Activated CD8-positive, alpha-beta memory T cell treated with anti-CD3 and anti-CD28 coated beads, Interleukin-2, amount 50 U/mL, for 1 hour (primary cell): ENCODE results near the gene SRSF9.
"Not testable (repeated sequence)": the region's sequence is repeated elsewhere in the genome, so short reads cannot be mapped to it uniquely, and the experiment has no call there.

ENCODE experiments used
- DNase-seq: peaks from one replicate; pipeline ENCODE4 v3.0.0-alpha.2; 2020; ENCODE audit errors: extremely low read depth

Gene SRSF9

DNA sequence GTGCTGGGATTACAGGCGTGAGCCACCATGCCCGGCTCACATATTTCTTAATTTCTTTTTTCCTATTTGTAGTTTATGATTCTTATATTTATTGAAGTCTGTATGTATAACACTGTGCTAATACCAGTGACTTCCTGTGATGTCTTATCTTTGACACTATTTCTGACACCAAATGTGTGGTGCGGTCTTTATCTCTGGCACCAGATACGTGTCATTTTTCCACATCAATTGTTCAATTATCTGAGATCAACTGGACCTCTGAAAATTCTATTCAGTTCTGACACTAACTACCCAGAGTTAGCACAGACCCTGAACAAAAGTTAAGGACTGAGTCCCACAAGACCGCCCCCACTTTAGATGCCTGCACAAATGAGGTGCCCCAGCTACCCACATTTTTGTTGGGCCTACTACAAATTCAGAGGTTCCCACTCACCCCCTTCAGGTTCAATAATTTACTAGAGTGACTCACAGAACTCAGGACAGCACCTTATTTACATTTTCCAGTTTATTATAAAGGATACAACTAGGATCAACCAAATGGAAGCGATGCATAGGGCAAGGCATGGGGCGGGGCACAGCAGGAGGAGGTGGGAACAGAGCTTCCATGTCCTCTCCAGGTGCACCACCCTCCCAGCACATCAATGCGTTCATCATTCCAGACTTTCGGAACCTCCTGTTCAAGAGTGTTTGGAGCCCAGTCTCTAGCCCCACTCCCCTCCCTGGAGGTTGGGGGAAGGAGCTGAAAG lies 11.6 kb upstream of the SRSF9 start:
- DNase-seq, result no peak

- DNase-seq, result no peak
Observed at GRCh38 chr12:120480211-120480610, 10.7 kb upstream of the SRSF9 start.

GRCh38 chr12:120479458-120479857 lies 9.9 kb upstream of the SRSF9 start:
- no peak for DNase-seq

DNA sequence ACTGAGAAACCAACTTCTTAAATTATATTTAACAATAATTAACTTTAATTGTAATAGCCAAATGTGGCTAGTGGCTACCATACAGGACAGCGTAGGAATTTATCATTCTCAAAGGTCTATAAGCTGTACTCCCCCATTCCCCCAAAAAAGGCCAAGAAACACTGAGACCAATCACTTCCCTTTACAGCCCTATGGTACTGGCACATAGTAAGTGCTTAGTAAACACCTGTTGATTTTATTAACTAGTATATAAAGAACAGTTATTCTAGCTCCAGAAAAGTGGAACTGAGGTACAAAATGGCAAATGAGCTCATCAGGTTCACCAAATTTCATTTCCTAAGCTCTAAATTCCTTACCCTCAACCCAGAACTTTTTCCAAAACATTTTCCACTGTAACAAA lies 6.1 kb upstream of the SRSF9 start:
- DNase-seq, result no peak

DNA sequence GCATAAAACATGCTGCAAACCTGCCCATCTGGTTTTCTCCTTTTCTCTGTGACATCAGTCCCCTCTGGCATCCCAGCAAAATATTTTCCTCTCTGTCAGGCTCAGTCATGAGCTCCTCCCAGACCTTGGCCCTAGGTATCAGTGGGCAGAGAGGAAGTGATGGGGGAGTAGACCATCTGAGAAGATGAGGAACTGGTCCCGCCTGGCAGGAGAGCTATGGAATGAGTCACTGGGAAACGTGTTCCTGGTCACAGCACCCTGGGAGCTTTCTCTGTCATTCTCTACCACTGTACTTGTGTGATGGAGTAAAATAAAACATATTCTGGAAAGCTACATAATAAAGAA lies 5.0 kb upstream of the SRSF9 start:
- DNase-seq, result no peak

GRCh38 chr12:120473807-120474615 lies 4.5 kb upstream of the SRSF9 start:
- DNase-seq, result no peak

- DNase-seq, result no peak
Observed at GRCh38 chr12:120472521-120472920, 3.0 kb upstream of the SRSF9 start.

GRCh38 chr12:120470150-120470784 lies 719 bp upstream of the SRSF9 start:
- no peak for DNase-seq

- no peak for DNase-seq
Observed at GRCh38 chr12:120468821-120469449, 613 bp downstream of the SRSF9 start.

GRCh38 chr12:120468325-120468820 lies 1.2 kb downstream of the SRSF9 start:
- no peak for DNase-seq

- DNase-seq, result no peak
Observed at GRCh38 chr12:120467439-120467838, 2.1 kb downstream of the SRSF9 start.

DNA sequence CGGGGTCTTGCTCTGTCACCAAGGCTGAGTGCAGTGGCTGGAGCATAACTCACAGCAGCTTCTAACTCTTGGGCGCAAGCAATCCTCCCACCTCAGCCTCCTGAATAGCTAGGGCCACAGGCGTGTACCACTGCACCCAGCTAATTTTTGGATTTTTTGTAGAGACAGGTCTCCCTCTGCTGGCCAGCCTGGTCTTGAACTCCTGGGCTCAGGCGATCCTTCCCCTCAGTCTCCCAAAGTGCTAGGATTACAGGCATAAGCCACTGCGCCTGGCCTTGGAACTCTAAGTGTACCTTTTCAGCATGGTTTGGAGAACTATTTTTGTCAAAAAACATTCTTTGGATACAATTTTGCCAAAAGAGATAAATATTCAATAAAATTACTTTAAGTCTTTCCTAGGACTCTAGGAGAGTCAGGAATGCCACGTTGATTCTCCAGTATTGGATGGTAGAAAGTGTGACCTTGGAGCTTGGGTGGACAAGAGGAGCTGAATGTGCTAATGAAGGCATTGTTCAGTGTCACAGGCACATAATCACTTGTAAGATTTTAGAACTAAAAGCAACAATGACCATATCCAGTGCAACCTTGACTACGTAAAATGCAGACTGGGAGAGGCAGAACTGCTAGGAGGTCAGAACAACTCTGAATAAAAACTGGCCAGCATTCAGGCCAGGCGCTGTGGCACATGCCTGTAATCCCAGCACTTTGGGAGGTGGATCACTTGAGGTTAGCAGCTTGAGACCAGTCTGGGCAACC lies 2.8 kb downstream of the SRSF9 start:
- no peak for DNase-seq

GRCh38 chr12:120465756-120466155 lies 3.8 kb downstream of the SRSF9 start:
- no peak for DNase-seq

DNA sequence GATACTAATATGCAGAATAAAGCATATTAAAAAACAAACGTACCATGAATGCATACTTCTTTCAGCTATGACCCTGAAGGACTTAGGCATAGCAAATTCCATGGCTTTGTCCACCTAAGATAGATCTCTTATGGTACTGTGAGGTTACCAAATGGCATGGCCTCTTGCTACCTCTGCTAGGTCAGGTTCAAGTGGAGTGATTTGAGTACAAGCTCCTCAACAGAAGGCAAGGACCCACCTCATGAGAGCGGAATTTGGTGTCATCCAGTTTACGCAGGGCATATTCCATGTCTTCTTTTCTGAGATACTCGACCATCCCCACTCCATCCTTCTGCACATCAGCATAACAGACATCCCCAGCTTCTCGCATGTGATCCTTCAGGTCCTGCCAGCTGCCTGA lies 5.8 kb downstream of the SRSF9 start:
- no peak for DNase-seq

DNA sequence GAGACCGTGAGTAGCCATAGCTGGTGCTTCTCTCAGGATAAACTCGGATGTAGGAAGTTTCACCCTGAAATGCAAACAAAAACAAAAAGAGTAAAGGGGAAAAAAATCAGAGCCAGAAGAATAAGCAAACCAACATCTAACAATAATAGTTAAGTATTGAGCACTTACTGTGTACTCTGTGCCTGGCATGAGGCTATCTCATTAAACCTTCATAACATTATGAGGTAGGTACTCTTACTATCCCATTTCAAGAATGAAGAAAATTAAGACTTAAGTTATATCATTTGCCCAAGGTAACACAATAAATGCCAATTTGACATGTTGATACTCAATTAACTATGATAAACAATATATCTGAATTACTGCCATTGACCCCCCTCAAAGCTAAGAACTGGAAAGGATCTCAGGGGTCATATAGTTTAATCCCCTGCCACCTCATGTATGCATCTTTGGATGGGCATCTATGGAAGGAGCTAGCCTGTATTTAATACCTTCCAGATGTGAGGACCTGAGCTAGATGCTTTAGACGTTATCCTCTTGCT lies 7.4 kb downstream of the SRSF9 start:
- DNase-seq, result no peak

GRCh38 chr12:120460157-120460556 lies 9.4 kb downstream of the SRSF9 start:
- DNase-seq, result no peak

DNA sequence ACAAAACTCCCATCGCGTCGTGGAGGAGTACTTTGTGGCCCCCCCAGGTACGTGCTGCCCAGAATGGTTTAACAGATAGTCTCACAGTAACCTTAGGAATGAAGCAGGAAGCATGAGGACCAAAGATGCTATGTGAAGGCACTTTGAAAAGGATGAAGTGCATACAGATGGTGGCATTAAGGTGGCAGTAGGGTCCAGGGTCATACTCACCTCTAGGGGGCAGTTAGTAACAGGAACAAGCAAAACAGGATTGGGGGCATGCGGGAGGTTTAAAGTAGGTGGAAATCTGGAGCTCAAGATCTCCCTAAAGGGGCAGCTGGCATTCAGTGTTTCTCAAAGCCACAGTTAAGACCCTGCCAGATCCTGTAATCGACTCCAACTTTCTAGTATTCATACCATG lies 12.4 kb downstream of the SRSF9 start:
- DNase-seq, result no peak

- no peak for DNase-seq
Observed at GRCh38 chr12:120455302-120455701, 14.2 kb downstream of the SRSF9 start.

DNA sequence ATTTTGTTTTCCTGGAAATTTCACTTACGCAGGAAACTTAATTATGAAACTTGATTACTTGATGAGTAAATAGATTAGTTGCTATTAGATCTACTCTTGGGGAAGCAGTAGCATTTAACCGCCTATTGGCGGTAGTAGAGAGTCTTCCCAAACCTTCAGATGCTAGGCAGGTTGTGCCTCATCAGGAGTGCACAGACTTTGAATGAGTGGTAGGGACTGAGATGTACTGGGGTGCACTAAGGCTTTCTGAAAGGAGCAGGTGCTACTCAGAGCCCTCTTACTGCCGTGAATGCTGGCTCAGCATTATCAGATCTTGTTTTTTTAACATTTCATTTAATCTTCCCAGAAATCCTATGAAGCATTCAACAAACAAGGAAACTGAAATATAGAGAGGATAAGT lies 15.6 kb downstream of the SRSF9 start:
- DNase-seq, result no peak

GRCh38 chr12:120453060-120453750 lies 16.3 kb downstream of the SRSF9 start:
- no peak for DNase-seq

GRCh38 chr12:120452524-120452923 lies 17.0 kb downstream of the SRSF9 start:
- DNase-seq, result not testable (repeated sequence)
